Esophagus squamous epithelium (tissue), 4 donors: ENCODE measurements around the gene LSP1.

ENCODE experiments used
- POLR2A ChIP-seq, 4 donors: fragments of 450-650 bp; IDR thresholded peaks; one replicate each; pipeline ENCODE4 v1.6.1; 2017; ENCODE audit warnings: antibody characterized with exemption in 4 of 4, mild to moderate bottlenecking in 4 of 4, moderate library complexity in 3 of 4
- TF ChIP-seq, protein P1 (sequence below), 6 experiments: fragments of 450-650 bp in 4 of 6; fragments of 200-600 bp in 2 of 6; sonication (generic) in 2 of 6; IDR thresholded peaks; one replicate each; pipeline ENCODE4 v1.5.1; 2016 to 2019; ENCODE audit warnings: antibody characterized with exemption in 6 of 6, mild to moderate bottlenecking in 4 of 6, moderate library complexity in 4 of 6

- TF ChIP-seq, protein P1, sequence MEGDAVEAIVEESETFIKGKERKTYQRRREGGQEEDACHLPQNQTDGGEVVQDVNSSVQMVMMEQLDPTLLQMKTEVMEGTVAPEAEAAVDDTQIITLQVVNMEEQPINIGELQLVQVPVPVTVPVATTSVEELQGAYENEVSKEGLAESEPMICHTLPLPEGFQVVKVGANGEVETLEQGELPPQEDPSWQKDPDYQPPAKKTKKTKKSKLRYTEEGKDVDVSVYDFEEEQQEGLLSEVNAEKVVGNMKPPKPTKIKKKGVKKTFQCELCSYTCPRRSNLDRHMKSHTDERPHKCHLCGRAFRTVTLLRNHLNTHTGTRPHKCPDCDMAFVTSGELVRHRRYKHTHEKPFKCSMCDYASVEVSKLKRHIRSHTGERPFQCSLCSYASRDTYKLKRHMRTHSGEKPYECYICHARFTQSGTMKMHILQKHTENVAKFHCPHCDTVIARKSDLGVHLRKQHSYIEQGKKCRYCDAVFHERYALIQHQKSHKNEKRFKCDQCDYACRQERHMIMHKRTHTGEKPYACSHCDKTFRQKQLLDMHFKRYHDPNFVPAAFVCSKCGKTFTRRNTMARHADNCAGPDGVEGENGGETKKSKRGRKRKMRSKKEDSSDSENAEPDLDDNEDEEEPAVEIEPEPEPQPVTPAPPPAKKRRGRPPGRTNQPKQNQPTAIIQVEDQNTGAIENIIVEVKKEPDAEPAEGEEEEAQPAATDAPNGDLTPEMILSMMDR (IDR thresholded peaks at IDR 0.05): no peak
- no peak for TF ChIP-seq POLR2A (IDR thresholded peaks at IDR 0.05)
Measured at GRCh38 chr11:1868056-1868635, 15.3 kb downstream of the LSP1 start.
